Endothelial cell of umbilical vein (primary cell): ENCODE results near the gene RASAL1. TPM values are rescaled to one million over a fixed set of nuclear protein-coding genes. Genes with fewer than 3 reads are reported as not detected.

Experiments used
- BruUV-seq: library from RNA; stranded (reverse); fragments of 400-500 nt; replicated peaks from 2 replicates; lab custom pipeline; 2021; lab: Mats Ljungman, UMichigan
- CTCF ChIA-PET: fragments of 300-600, 350-600 bp; sonication (Branson Sonifier 250); formaldehyde crosslinking; loops from one replicate; lab custom pipeline; 2021; ENCODE audit warnings: antibody characterized with exemption, inconsistent platforms; lab: Charles Lee
- POLR2A ChIA-PET: fragments of 300-600, 350-600 bp; sonication (Branson Sonifier 250); formaldehyde crosslinking; loops from one replicate; lab custom pipeline; 2021; ENCODE audit warnings: antibody characterized with exemption, inconsistent platforms; lab: Charles Lee
- DNase-seq: peaks from one replicate; pipeline ENCODE4 v3.0.0-alpha.2; 2011; ENCODE audit warnings: low read depth, low spot score
- FAIRE-seq: peaks from 2 replicates; lab custom pipeline; 2011; peaks lifted over from hg19 to GRCh38; lab: Jason Lieb, UNC
- H2AFZ ChIP-seq: 2 replicates; pipeline ENCODE4 v1.6.0; 2012; ENCODE audit warnings: low read depth, low read length, control low read depth, inconsistent platforms
- H3K27ac ChIP-seq: 2 replicates; pipeline ENCODE4 v1.5.1; 2011; ENCODE audit warnings: low read depth, mild to moderate bottlenecking, control low read depth, low read length, moderate library complexity; ENCODE audit not compliant: insufficient read depth
- H3K27me3 ChIP-seq, 2 experiments: 2 replicates each; pipeline versions ENCODE4 v1.6.0 to v1.6.1; 2011; ENCODE audit warnings: low read length in 2 of 2, mixed read lengths in 1 of 2; ENCODE audit not compliant: control insufficient read depth in 2 of 2, insufficient read depth in 2 of 2
- H3K36me3 ChIP-seq, 2 experiments: 2 replicates in 1 of 2; 3 replicates in 1 of 2; pipeline ENCODE4 v1.5.1; 2011; ENCODE audit warnings: low read length in 2 of 2, mild to moderate bottlenecking in 1 of 2, moderate library complexity in 1 of 2; ENCODE audit not compliant: control insufficient read depth in 2 of 2, insufficient read depth in 2 of 2; ENCODE audit errors: extremely low read depth in 1 of 2
- H3K4me1 ChIP-seq: 3 replicates; pipeline ENCODE4 v1.5.1; 2011; ENCODE audit warnings: mild to moderate bottlenecking, low read length; ENCODE audit not compliant: control insufficient read depth, insufficient read depth; ENCODE audit errors: extremely low read depth
- H3K4me2 ChIP-seq: 2 replicates; pipeline ENCODE4 v1.6.1; 2011; ENCODE audit warnings: low read length, control low read depth, mixed read lengths; ENCODE audit not compliant: insufficient read depth
- H3K4me3 ChIP-seq, 3 experiments: fragments of 200-600 bp in 1 of 3; sonication (generic), shearing (Covaris generic) in 1 of 3; replicated peaks in 1 of 3; 2 replicates each; pipeline ENCODE4 v1.5.1; 2011 to 2016; ENCODE audit warnings: control low read depth in 3 of 3, low read length in 3 of 3, mild to moderate bottlenecking in 2 of 3, inconsistent platforms in 1 of 3, low read depth in 1 of 3, moderate library complexity in 1 of 3; ENCODE audit not compliant: insufficient read depth in 1 of 3
- H3K79me2 ChIP-seq: 2 replicates; pipeline ENCODE4 v1.6.0; 2012; ENCODE audit warnings: low read length, inconsistent platforms; ENCODE audit not compliant: control insufficient read depth, insufficient read depth
- H3K9ac ChIP-seq: replicated peaks from 2 replicates; pipeline ENCODE3; 2011; ENCODE audit warnings: low read length, control low read depth; ENCODE audit not compliant: insufficient read depth; ENCODE audit errors: extremely low read depth
- H3K9me1 ChIP-seq: replicated peaks from 3 replicates; pipeline ENCODE4 v1.6.0; 2011; ENCODE audit warnings: mild to moderate bottlenecking, low read length; ENCODE audit not compliant: control insufficient read depth, insufficient read depth; ENCODE audit errors: extremely low read depth
- H3K9me3 ChIP-seq: replicated peaks from 2 replicates; pipeline ENCODE4 v1.5.1; 2012; ENCODE audit warnings: low read length, inconsistent platforms; ENCODE audit not compliant: control insufficient read depth, insufficient read depth
- H4K20me1 ChIP-seq: replicated peaks from 2 replicates; pipeline ENCODE3; 2011; ENCODE audit warnings: mild to moderate bottlenecking, low read length; ENCODE audit not compliant: control insufficient read depth, insufficient read depth; ENCODE audit errors: extremely low read depth
- CTCF ChIP-seq, 2 donors: IDR thresholded peaks; 1 replicate in 1 of 2; 2 replicates in 1 of 2; pipeline ENCODE4 v1.5.1; 2011; ENCODE audit warnings: low read length in 2 of 2, mild to moderate bottlenecking in 2 of 2, moderate library complexity in 2 of 2, control low read depth in 1 of 2, inconsistent platforms in 1 of 2, low read depth in 1 of 2; ENCODE audit not compliant: insufficient read depth in 1 of 2; ENCODE audit errors: extremely low read depth in 1 of 2
- EZH2 ChIP-seq: IDR thresholded peaks from 2 replicates; pipeline ENCODE4 v1.6.1; 2012; ENCODE audit warnings: borderline replicate concordance, low read depth, mild to moderate bottlenecking, moderate library complexity, low read length, inconsistent platforms; ENCODE audit not compliant: severe bottlenecking
- FOS ChIP-seq: IDR thresholded peaks from 2 replicates; pipeline ENCODE4 v1.6.1; 2011; ENCODE audit warnings: mild to moderate bottlenecking, low read length, moderate library complexity, borderline replicate concordance; ENCODE audit not compliant: insufficient read depth
- MAX ChIP-seq: IDR thresholded peaks from 2 replicates; pipeline ENCODE4 v1.6.1; 2011; ENCODE audit not compliant: insufficient read depth, insufficient read length
- MYC ChIP-seq: IDR thresholded peaks from one replicate; pipeline ENCODE4 v1.6.1; 2011; ENCODE audit warnings: mild to moderate bottlenecking, low read depth, low read length
- dilution Hi-C: fragments of 300-500 bp; cut with MboI; formaldehyde crosslinking; loops from one replicate; pipeline ENCODE4 v1.15.0; 2019; ENCODE audit warnings: low sequenced_read_pairs; ENCODE audit not compliant: extremely low pct_ligation_motif_present
- intact Hi-C: fragments of 100-400 bp; cut with micrococcal nuclease; formaldehyde crosslinking; loops from one replicate; pipeline ENCODE4 v1.10.0; 2022
- polyA plus RNA-seq, 4 experiments: library from polyadenylated mRNA; depleted of rRNA in 3 of 4; stranded (reverse) in 3 of 4; unstranded in 1 of 4; fragments of >200 nt; gene quantifications; 2 replicates each; pipeline versions ENCODE4 v1.2.1 to v1.2.3, GENCODE V29; 2011 to 2012; ENCODE audit warnings: missing spikeins in 1 of 4
- total RNA-seq: library from RNA; stranded (reverse); gene quantifications from 2 replicates; pipeline ENCODE4 v1.2.3, GENCODE V29; 2021

The RASAL1 gene
- total and polyA plus RNA-seq, 2 donors (not counting 3 experiments of a cell fraction or from before 2014, with no cell fraction given), result not detected

- Histone ChIP-seq H3K4me2 (no peak overlapping the region), H3K27ac (no peak overlapping the region), H4K20me1 (no peaks in the 10 kb centered on the region), H3K79me2 (no peaks in the 10 kb centered on the region), H3K36me3 (no peaks in the 10 kb centered on the region), H2AFZ (no peak overlapping the region), H3K4me1 (no peaks in the 10 kb centered on the region), H3K9me3 (no peaks in the 10 kb centered on the region), H3K27me3 (no peaks in the 10 kb centered on the region), H3K9ac (no peak overlapping the region), H3K4me3 (no peak overlapping the region), H3K9me1 (no peaks in the 10 kb centered on the region)
- CTCF ChIA-PET, result no interaction called here
- BruUV-seq, result no TSS peak
- no peak for TF ChIP-seq CTCF (IDR thresholded peaks at IDR 0.05; ENCODE audit: extremely low read depth in 1 of 2, insufficient read depth in 1 of 2, low read depth in 1 of 2, low read length in 2 of 2)
- no peak for TF ChIP-seq FOS
- TF ChIP-seq EZH2, result no peak
- peak; percentile 8 for TF ChIP-seq MAX
- no peak for TF ChIP-seq MYC
- intact Hi-C loops, result no loop called here
- DNase-seq (no peak), FAIRE-seq (no peak)
- dilution Hi-C loops, result no loop called here
- POLR2A ChIA-PET, result no interaction called here
Observed at GRCh38 chr12:113129664-113130456, 5.7 kb downstream of the RASAL1 start.
